GM19468 (cell line): ENCODE data around the gene POLG2.
"Not testable (repeated sequence)": the region's sequence is repeated elsewhere in the genome, so short reads cannot be mapped to it uniquely, and the experiment has no call there.

Experiments used
- ATAC-seq: cut with Tn5 transposase; IDR thresholded peaks from one replicate; pipeline ENCODE4 v1.9.1; 2021; ENCODE audit warnings: mild to moderate bottlenecking, moderate library complexity, moderate number of reproducible peaks; ENCODE audit not compliant: unreplicated experiment; ENCODE audit errors: extremely low read depth

Gene POLG2

DNA sequence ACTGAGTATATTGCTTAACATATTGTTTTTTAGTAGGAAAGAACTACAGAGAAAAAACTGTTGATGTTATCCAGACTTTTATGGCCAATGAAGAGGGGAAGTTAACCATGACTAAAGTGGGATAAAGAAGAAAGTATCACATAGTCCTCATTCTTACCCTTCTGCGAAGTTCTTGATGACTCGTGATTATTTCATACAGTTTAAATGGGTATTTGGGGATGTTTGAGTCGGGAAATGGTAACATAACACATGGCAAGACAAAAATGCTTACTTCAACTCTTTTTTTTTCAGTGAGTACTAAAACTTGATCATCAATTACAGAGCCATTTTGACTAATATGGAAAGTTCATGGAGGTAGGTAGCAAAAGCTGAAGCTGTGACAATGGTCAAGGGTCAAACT, 4.9 kb downstream of the POLG2 start:
- no peak for ATAC-seq

DNA sequence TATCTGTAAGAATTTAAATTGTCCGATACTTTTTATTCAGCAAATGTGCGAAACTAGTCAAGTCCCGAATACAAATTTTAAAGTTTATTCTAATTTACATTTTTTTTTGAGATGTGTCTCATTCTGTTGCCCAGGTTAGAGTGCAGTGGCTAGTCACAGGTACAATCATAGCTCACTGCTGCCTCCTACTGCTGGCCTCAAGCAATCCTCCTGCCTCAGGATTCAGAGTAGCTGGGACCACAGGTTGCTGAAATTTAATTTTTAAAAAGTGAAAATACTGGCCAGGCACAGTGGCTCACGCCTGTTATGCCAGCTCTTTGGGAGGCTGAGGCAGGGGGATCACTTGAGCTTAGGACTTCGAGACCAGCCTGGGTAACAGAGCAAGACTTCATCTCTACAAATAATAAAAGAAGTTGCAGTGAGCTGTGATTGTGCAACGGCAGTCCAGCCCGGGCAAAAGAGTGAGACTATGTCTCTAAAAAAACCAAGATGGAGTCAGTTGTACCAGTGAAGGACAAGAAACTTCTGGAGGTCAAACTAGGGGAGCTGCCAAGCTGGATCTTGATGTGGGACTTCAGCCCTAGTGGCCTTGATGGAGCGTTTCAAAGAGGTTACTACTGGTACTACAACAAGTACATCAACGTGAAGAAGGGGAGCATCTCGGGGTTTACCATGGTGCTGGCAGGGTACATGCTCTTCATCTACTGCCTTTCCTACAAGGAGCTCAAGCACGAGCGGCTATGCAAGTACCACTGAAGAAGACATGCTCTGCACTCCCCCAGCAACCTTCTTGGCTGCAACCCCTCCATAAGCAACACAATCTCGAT, 5.6 kb downstream of the POLG2 start:
- ATAC-seq = no peak

DNA sequence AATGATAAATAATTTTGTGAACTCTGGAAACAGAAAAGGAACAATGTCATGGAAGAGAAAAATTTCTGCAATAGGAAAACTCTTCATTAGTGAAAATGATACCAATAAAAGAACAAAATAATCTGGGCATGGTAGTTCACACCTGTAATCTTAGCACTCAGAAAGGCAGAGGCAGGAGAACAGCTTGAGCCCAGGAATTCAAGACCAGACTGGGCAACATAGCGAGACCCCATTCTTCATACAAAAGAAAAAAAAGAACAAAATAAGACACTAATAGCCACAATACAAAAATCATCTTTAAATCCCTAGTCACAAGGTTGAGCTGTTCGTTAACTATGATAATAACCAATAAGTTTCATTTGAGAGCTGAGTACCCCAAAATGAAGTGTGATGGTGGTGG, 8.6 kb downstream of the POLG2 start:
- ATAC-seq = no peak

DNA sequence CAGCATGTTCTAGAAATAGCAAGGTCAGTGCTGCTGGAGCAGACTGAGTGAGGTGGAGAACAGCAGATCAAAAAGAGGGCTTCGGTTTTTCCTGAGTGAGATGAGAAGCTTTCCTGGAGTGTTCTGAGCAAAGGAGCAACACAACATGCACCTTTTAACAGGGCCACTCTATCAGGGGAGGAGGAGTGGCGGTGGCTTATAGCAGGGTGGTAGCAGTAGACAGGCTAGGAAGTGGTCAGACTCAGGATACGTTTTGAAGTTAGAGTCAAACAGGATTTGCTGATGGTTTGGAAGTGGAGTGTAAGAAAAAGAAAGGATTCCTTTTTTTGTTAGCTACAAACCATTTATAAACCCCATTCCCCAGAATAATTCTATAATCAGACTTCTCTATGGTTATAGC, 12.5 kb downstream of the POLG2 start:
- ATAC-seq = no peak

DNA sequence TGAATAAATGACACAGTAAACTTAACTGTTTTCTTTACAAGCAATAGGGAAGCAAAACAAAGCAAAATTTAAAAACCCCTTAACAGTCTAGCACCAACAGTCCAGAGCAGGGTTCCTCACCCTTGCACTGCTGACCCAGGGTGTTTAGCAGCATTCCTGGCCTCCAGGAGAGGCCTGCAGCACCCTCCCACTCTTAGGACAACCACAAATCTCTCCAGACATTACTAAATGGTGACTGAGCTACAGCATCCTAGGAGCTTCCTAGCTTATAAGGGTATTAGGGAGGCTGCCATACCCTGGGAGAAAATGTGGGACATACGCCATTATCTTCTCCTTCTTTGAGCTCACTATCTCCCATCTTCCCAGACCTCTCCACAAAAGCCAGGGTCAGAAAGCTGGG, 15.9 kb downstream of the POLG2 start:
- no peak for ATAC-seq

DNA sequence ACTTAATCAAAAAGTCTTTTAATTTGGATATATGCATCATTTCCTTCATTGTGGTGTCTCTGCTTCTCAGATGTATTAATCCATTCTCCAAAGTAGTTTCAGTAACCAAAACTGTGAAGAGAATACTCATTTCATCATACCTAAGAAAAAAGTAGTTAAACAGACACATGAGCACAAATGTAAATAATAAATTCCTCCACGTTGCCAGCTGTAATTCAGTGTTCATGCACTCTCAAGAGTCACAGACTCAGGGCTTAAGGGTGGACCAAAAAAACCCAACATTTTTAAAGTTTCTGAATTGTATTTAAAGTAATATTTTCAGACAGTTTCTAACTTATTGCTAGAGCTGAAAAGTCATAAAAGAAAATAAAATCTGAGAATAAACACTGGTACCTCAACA, 19.0 kb downstream of the POLG2 start:
- ATAC-seq = no peak

DNA sequence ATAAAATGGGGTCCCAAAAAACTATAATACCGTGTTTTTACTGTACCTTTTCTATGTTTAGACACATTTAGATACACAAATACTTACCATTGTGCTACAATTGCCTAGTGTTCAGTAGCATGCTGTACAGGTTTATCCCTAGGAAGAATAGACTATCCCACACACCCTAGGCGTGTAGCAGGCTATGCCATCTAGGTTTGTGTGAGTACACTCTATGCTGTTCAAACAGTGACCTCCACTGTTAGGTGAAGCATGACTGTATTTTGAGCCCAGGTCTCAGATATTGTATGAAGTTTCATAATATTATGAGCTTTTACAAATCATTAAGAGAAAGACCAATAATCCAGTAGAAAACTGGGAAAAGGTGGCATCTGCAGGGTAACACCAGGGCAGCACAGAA, 24.3 kb downstream of the POLG2 start:
- ATAC-seq = no peak

DNA sequence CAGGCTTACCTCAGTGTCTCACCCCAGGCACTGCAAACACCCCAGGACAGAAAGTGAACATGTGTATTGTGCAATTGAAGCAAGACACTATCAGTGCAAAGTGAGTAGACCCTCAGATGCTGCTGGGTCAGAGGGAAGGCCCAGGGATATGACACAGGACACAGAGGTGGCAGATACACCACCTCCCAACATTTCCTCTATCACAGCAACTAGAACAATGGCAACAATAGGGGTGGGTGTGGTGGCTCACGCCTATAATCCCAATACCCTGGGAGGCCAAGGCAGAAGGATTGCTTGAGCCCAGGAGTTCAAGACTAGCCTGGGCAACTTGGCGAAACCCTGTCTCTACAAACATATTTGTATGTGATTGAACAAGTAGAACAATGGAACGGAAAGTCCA, 25.4 kb downstream of the POLG2 start:
- ATAC-seq = no peak

DNA sequence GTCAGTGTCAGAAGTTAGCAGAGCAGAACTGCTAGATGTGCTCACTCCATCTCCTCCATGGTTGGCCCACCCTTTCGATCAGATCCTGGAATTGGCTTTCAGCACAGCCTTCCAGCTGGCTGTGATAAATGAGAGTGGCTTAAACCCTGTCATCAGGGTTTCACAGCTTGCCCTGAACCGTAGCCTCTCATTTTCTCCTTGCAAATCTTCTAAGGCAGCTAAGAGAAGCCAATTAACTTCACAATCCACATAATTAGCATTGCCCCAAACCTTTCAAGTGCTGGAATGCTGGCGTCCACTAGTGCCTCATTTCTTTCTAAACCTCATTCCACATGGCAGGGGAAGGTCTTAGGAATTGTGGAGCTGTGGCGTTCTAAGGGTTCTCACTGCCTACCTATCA, 26.2 kb downstream of the POLG2 start:
- ATAC-seq = no peak

DNA sequence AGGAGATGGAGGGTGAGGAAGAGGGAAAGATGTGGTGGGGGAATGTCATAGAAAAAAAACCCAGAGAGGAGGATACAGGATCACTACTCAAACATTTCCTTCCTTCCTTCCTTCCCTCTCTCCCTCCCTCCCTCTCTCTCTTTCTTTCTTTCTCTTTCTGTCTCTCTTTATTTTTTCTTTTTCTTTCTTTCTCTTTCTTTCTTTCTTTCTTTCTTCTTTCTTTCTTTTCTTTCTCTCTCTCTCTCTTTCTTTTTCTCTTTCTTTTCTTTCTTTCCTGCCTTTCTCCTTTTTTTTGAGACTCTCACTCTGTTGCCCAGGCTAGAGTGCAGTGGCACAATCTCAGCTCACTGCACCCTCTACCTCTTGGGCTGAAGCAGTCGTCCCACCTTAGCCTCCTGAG, 30.0 kb downstream of the POLG2 start:
- not testable (repeated sequence) for ATAC-seq

DNA sequence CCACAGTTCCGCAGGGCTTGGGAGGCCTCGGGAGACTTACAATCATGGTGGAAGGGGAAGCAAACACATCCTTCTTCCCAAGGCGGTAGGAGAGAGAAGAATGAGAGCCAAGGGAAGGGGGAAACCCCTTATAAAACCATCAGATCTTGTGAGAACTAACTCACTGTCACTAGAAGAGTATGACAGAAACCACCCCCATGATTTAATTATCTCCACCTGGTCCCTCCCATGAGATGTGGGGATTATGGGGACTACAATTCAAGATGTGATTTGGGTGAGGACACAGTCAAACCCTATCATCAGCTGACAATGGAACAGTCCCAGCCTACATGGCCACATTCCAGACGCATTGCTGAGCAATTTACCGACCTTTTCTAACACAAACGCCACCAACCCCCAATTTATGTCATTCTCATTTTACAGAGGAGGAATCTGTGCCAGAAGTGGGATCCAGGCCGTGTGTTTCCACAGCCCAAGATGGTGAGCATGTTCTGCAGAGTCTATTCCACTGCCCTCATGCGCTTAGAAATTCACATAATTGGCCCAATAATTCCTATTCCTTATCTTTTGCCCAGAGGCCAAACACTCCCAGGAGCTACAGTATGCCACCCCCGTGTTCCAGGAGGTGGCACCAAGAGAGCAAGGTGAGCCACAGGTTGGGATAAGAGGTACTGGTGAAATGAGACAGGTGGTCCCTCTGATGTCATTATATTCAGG, 30.7 kb downstream of the POLG2 start:
- no peak for ATAC-seq

DNA sequence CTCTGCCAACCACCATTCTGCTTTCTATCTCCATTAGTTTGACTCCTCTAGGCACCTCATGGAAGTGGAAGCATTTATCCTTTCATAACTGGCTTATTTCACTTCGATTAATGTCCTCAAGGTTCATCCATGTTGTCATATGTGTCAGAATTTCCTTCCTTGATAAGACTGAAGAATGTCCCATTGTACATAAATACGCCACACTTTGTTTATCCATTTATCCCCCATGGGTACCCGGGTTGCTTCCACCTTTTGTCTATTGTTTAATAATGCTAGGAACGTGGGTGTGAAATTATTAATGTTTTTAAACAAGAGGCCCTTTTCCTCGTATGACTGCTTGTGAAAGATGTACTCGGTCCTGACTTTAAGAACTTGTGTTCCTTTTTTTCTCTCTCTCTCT, 35.1 kb downstream of the POLG2 start:
- no peak for ATAC-seq

DNA sequence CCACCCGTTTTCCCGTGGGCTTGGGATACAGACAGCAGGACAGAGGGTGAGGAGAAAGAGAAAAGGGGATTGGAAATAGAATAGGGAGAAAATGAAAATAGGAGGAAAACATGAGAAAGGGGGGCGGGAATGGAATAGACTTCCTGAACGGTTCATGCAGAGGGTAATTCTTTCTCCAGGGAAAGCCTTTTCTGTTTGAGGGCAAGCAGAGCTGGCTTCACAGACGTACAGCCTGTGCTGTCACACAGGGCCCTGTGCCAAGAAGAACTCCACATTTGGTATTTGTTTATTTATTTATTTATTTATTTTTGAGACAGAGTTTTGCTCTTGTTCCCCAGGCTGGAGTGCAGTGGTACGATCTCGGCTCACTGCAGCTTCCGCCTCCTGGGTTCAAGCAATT, 35.9 kb downstream of the POLG2 start:
- ATAC-seq = no peak

DNA sequence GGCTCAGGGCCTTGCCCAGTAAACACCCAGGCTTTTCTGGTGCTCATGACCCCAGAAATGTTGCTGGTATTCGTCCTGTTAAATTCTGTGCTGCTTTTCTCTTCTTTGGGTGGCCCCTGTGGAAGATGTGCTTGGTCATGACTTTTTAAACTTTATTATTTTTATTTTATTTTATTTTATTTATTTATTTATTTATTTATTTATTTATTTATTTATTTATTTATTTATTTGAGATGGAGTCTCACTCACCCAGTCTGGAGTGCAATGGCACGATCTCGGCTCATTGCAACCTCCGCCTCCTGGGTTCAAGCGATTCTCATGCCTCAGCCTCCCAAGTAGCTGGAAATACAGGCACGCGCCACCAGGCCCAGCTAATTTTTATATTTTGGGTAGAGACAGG, 37.0 kb downstream of the POLG2 start:
- ATAC-seq = not testable (repeated sequence)

DNA sequence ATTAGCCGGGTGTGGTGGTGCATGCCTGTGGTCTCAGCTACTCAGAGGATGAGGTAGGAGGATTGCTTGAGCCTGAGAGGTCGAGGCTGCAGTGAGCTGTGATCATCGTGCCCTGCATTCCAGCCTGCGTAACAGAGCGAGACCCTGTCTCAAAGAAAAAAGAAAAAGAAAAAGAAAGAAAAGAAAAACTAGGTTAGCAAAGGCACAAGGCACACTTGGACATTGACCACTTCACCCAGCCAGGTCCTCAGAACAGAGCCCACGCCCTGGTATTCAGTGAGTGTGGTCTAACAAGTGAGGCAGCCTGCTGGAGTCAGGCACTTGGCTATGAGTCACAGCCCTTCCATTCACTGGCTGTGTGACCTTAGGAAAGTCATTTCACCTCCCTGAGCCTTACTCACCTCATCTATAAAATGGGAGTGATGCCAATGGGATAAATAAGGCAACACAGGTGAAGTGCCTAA, 37.5 kb downstream of the POLG2 start:
- ATAC-seq = no peak

DNA sequence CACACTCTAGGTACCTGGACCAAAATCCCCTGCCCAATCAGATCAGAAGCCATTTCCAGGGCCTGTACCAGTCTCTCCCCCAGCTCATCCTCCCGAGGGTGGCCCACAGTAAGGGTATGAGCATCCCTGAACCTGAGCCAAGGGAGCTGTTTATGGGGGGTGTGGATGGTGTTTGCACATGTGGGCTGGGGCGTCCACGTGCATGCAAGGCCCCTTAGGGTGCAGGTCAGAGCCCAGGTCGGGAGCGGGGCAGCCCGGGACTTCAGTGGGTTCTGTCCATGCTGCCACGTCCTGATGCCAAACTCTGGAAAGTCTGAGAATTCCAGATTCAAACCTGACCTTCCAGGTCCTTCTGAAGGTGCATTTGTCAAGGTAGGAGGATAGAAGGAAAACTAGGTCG, 38.1 kb downstream of the POLG2 start:
- ATAC-seq = no peak

DNA sequence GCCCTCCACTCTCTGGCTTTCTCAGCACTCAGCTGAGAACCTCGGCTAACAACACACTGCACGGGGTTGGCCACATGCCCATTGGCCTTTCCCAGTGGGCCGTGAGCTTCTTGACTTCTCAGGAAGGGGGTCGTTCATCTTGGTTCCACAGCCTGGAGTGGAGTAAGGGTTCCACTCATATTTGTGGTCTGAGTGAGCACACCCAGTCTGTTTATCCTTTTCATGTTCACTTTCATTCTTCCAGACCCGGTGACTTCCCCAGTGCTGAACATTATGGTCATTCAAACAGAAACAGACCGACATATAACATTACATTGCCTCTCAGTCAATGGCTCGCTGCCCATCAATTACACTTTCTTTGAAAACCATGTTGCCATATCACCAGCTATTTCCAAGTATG, 39.7 kb downstream of the POLG2 start:
- no peak for ATAC-seq

DNA sequence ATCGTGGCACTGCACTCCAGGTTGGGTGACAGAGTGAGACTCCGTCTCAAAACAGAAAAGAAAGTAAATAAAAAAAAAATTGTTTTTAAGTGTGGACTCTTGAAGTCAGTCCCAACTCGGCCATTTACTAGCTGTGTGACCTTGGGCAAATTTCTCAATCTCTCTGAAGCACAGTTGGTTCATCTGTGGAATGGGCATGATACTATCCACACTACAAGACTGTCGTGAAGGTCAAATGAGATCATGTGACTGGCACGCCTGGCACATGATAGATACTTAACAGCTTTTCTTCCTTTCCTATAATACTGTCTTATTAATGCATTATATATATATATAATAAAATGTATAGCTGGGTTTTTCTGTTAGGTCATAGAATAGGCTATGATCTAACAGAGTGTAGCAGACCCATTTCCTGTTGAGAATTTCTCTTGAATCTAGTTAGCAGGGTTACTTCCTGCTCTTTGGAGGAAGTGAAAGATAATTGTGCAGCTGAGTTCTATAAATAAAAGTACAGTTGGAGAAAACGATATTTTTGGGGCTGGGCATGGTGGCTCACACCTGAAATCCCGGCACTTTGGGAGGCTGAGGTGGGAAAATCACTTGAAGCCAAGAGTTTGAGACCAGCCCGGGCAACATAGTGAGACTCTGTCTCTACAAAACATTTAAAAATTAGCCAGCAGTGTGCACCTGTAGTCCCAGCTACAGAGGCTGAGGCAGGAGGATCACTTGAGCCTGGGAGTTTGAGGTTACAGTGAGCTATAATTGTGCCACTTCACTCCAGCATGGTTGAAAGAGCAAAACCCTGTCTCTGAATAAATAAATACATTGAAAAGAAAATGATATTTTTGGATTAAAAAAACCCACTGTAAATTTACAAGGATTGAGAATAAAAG, 40.6 kb downstream of the POLG2 start:
- ATAC-seq = no peak

DNA sequence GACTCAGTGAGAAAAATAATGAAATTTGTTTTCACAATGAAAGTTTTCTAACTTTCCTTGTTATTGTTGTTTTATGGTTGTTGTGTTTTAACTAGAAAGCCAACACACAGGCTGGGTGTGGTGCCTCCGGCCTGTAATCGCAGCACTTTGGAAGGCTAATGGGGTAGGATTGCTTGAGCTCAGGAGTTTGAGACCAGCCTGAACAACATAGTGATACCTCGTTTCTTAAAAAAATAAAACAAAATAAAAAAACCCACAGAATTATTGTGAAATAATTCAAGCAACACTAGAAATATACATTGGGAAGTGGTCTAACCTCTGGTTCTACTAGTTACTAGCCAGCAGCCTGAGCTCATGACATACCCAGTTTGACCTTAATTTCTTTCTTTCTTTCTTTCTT, 47.3 kb downstream of the POLG2 start:
- no peak for ATAC-seq

DNA sequence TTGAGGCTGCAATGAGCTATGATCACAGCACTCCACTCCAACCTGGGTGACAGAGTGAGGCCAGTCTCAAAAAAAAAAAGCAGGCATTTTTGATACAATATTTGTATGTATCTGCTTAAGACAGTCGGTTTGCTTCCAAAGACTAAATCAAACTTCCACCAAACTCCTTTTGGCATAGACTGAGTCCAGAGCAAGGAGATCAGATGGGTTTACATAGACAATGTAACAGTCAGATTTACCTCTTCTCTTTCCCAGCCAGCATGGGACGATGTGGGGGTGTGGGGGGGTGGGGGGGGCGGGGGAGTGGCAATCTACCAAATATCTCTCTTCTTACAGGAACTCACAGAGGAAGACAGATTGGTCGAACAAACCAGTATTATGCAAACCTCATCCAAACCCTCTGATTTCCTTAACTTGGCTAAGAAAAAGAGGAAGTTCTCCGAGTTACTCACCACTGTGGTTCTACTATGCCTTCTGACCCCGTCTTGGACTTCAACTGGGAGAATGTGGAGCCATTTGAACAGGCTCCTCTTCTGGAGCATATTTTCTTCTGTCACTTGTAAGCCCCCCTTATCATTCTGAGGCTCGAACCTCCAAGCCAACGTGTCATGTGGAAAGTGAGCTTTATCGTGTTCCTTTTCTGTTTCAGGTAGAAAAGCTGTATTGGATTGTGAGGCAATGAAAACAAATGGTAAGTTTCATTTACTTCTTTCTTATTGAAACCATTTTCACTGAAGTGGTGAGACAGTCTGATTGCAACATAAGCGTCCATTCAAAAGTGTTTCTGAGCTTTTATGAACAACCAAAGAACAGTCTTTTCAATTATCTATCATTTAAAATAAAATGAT, 48.0 kb downstream of the POLG2 start, which contains the start of gene MILR1:
Gene MILR1 (plus strand): TSS at position 451 of the 848 bp plus-strand sequence. CDS start 54 bp downstream, at position 505.
- ATAC-seq = no peak
